ENCODE measurements around the gene AHSA1. TPM values are rescaled to one million over a fixed set of nuclear protein-coding genes. Genes with fewer than 3 reads are reported as not detected.

Gene AHSA1
- total and polyA plus RNA-seq, 9 donors: 57.3 to 205 (median 96.6) TPM

DNA sequence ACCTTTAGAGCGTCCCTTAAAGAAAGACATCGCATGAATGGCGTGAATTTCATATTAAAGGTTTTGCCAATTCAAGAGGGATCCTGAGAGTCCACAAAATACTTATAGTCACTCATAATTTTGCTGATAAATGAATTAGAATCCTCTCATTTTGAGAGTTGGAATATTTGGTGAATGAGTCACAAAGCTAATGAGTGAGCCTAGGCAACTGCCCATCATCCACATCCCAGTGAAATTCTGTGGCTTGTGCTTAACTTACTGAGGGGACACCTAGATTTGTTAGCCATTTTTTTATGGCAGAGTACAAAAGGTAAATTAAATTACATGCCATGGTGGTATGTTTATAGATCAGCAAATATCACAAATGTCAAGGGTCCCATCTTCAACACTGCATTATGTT lies 21.9 kb upstream of the AHSA1 start:
- Histone ChIP-seq H3K36me3 (no peaks in the 10 kb centered on the region), H3K27me3 (no peaks in the 10 kb centered on the region), H3K9me3 (no peaks in the 10 kb centered on the region), H3K4me3 (no peak overlapping the region), H3K27ac (no peak overlapping the region), H3K4me1 (ENCODE audit: insufficient read depth) (no peaks in the 10 kb centered on the region)
- no peak for DNase-seq
- intact Hi-C loops (cut with DNase I): no loop called here
- TF ChIP-seq EP300 (IDR thresholded peaks at IDR 0.05) (no peak), POLR2A (IDR thresholded peaks at IDR 0.05) (no peak)
- TF ChIP-seq, protein P1, sequence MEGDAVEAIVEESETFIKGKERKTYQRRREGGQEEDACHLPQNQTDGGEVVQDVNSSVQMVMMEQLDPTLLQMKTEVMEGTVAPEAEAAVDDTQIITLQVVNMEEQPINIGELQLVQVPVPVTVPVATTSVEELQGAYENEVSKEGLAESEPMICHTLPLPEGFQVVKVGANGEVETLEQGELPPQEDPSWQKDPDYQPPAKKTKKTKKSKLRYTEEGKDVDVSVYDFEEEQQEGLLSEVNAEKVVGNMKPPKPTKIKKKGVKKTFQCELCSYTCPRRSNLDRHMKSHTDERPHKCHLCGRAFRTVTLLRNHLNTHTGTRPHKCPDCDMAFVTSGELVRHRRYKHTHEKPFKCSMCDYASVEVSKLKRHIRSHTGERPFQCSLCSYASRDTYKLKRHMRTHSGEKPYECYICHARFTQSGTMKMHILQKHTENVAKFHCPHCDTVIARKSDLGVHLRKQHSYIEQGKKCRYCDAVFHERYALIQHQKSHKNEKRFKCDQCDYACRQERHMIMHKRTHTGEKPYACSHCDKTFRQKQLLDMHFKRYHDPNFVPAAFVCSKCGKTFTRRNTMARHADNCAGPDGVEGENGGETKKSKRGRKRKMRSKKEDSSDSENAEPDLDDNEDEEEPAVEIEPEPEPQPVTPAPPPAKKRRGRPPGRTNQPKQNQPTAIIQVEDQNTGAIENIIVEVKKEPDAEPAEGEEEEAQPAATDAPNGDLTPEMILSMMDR (IDR thresholded peaks at IDR 0.05): no peak
- 97 to 99% (median 98%) methylated on average over 3 of the region's 3 CpGs for WGBS, 3 donors

DNA sequence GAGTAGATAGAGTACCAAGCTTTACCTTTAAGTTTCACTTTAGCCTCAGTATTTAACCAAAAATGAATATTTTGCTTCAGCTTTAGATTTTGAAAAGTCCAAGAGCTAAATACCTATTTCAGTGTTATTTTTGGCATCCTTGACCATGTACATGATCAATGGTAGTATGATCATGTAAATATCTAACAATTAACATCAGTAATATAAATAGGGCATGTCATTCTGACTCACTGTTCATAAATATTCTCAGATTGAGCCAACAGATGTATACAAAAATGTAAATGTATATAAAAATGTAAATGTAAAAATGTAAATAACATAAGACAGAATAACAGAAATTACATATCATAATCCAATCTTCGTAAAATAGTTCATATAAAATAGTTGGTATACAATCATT lies 19.3 kb upstream of the AHSA1 start:
- DNase-seq: no peak
- no peaks in the 10 kb centered on the region for H3K36me3 ChIP-seq
- no peak overlapping the region for H3K4me3 ChIP-seq
- intact Hi-C loops (cut with DNase I): no loop called here
- WGBS, 3 donors: 95 to 98% (median 96%) methylated on average over 1 of the region's 1 CpG
- H3K27me3 ChIP-seq: no peaks in the 10 kb centered on the region
- TF ChIP-seq EP300 (IDR thresholded peaks at IDR 0.05) (no peak), POLR2A (IDR thresholded peaks at IDR 0.05) (no peak)
- TF ChIP-seq, protein P1 (IDR thresholded peaks at IDR 0.05): no peak
- no peaks in the 10 kb centered on the region for H3K4me1 ChIP-seq (ENCODE audit: insufficient read depth)
- no peaks in the 10 kb centered on the region for H3K9me3 ChIP-seq
- no peak overlapping the region for H3K27ac ChIP-seq

DNA sequence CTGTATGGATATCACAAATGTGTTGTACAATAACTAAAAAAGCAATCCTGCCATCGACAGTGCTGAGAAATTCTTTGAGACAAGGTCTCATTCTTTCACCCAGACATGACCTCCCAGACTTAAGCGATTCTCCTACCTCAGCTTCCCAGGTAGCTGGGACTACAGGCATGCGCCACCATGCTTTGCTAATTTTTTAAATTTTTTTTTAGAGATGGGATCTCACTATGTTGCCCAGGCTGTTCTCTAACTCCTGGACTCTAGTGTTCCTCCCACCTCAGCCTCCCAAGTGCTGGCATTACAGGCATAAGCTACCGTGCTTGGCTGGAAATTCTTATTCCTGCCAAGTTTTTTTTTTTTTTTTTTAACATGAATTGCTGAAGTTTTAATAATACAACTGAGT lies 18.0 kb upstream of the AHSA1 start:
- no peaks in the 10 kb centered on the region for H3K4me1 ChIP-seq (ENCODE audit: insufficient read depth)
- H3K27ac ChIP-seq: no peak overlapping the region
- no peaks in the 10 kb centered on the region for H3K36me3 ChIP-seq
- 87 to 91% (median 89%) methylated on average over 4 of the region's 4 CpGs for WGBS, 3 donors
- H3K4me3 ChIP-seq: no peak overlapping the region
- no peak for TF ChIP-seq POLR2A (IDR thresholded peaks at IDR 0.05)
- intact Hi-C loops (cut with DNase I): no loop called here
- H3K9me3 ChIP-seq: no peaks in the 10 kb centered on the region
- H3K27me3 ChIP-seq: no peaks in the 10 kb centered on the region
- DNase-seq: no peak

DNA sequence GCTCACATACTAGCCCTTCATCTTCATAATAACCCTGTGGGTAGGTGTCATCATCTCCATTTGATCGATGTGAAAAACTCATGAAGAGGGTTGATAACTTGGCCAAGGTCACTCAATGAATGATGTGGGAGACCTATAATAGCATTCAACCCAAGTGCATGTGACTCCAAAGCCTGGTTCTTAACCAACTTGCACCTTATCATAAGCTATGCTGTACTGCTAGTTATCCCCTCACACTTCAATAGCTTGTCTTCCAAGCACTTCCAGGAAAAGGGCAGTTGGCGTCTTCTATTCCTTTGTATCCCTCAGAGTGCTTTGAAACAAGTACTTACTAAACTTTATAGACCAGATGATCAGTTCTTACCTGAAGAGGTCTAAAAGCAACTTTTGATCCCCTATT lies 15.7 kb upstream of the AHSA1 start:
- no peaks in the 10 kb centered on the region for H3K4me1 ChIP-seq (ENCODE audit: insufficient read depth)
- intact Hi-C loops (cut with DNase I): no loop called here
- no peak for TF ChIP-seq POLR2A (IDR thresholded peaks at IDR 0.05)
- TF ChIP-seq EP300 (IDR thresholded peaks at IDR 0.05): no peak
- TF ChIP-seq, protein P1 (IDR thresholded peaks at IDR 0.05): no peak
- no peak overlapping the region for H3K27ac ChIP-seq
- H3K27me3 ChIP-seq: no peaks in the 10 kb centered on the region
- H3K9me3 ChIP-seq: no peaks in the 10 kb centered on the region
- DNase-seq: no peak
- no peaks in the 10 kb centered on the region for H3K36me3 ChIP-seq
- H3K4me3 ChIP-seq: no peak overlapping the region
- WGBS, 3 donors: 94 to 95% (median 94%) methylated on average over 2 of the region's 2 CpGs

DNA sequence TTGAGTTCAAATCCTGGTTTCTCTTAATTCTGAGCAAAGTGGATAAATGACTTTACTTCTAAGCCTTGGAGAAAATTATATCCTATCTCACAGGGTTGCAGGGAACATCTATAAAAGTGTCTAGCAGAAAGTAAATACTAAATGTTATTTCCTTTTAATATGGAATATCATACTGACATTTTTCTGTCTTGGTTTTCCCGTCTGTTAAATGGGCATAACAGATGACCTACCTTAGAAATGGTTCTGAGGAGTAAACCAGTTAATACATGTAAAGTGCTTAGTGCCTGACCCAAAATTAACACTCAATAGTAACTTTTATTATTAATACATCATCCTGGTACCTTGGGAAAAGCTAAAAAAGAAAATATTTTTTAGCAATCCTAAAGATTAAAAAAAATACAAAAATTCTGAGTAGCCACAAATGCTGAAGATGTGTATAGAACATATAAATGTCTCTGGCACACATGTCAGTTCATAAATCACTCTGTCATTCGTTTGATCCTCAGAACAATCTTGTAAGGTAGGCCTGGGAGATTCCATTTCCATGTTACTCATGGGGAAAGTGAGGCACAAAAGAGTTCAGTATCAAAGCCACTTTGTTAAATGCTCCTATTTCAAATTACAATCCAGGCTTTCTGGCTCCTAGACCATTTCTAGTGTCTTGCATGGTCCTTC lies 1.8 kb upstream of the AHSA1 start:
- Histone ChIP-seq H3K27ac (no peak overlapping the region), H3K4me3 (peak overlapping the region; percentile 82), H3K9me3 (no peaks in the 10 kb centered on the region), H3K36me3 (no peaks in the 10 kb centered on the region), H3K4me1 (ENCODE audit: insufficient read depth) (no peaks in the 10 kb centered on the region), H3K27me3 (no peaks in the 10 kb centered on the region)
- no peak for DNase-seq
- TF ChIP-seq POLR2A (IDR thresholded peaks at IDR 0.05): no peak
- TF ChIP-seq EP300 (IDR thresholded peaks at IDR 0.05): no peak
- TF ChIP-seq, protein P1 (IDR thresholded peaks at IDR 0.05): no peak
- intact Hi-C loops (cut with DNase I): loop anchor here in 2 of 4 donors (5.0 to 10.0 kb wide), 3 partner anchors 99 to 134 kb away; partner anchors contain the start of genes GSTZ1 (in 2 of the 2) and POMT2 (in 2 of the 2)
- WGBS, 3 donors: 69 to 70% (median 69%) methylated on average over 2 of the region's 2 CpGs
